HepG2 (cell line): ENCODE measurements around the gene GRK6. TPM values are rescaled to one million over a fixed set of nuclear protein-coding genes. Genes with fewer than 3 reads are reported as not detected.

Source experiments
- ATAC-seq: fragments of 200-7000 bp; cut with Tn5 transposase; 3 replicates; pipeline ENCODE4 v1.9.1; 2020; ENCODE audit warnings: mild to moderate bottlenecking, moderate library complexity
- BruUV-seq: library from RNA; stranded (reverse); fragments of 400-500 nt; replicated peaks from 2 replicates; lab custom pipeline; 2021; lab: Mats Ljungman, UMichigan
- CTCF ChIA-PET: fragments of 300-600 bp; formaldehyde crosslinking; extraction: SDS; loops from one replicate; lab custom pipeline; 2021; ENCODE audit warnings: low total read pairs, inconsistent platforms, low intra/inter-chr PET ratio; lab: Yijun Ruan, JAX
- POLR2A ChIA-PET: fragments of 350-600 bp; sonication (Branson Sonifier 250); formaldehyde crosslinking; loops from one replicate; lab custom pipeline; 2020; ENCODE audit warnings: antibody characterized with exemption, inconsistent platforms; lab: Yijun Ruan, JAX
- DNase-seq: peaks from one replicate; pipeline ENCODE4 v3.0.0-alpha.2; 2015; ENCODE audit warnings: low spot score
- FAIRE-seq: peaks from 3 replicates; lab custom pipeline; 2011; peaks lifted over from hg19 to GRCh38; lab: Jason Lieb, UNC
- H2AFZ ChIP-seq: one replicate; pipeline ENCODE4 v1.6.1; 2011; ENCODE audit warnings: low read length, inconsistent platforms
- H3K27ac ChIP-seq: fragments of 300-600 bp; 3 replicates; pipeline ENCODE4 v1.8.0; 2011; ENCODE audit warnings: mixed run types, mild to moderate bottlenecking, mixed read lengths, low read length, inconsistent platforms; ENCODE audit not compliant: insufficient read depth; ENCODE audit errors: extremely low read length
- H3K27me3 ChIP-seq, 2 experiments: fragments of 200-600 bp in 1 of 2; 2 replicates in 1 of 2; 3 replicates in 1 of 2; pipeline versions ENCODE4 v1.6.0 to v1.8.0; 2011; ENCODE audit warnings: low read length in 2 of 2, mild to moderate bottlenecking in 2 of 2, moderate library complexity in 2 of 2, inconsistent platforms in 1 of 2; ENCODE audit not compliant: insufficient read depth in 2 of 2, control insufficient read depth in 1 of 2
- H3K36me3 ChIP-seq, 2 experiments: fragments of 200-600 bp in 1 of 2; replicated peaks in 1 of 2; 2 replicates in 1 of 2; 3 replicates in 1 of 2; pipeline versions ENCODE4 v1.5.1 to v1.8.0; 2011; ENCODE audit warnings: low read length in 2 of 2, inconsistent platforms in 1 of 2; ENCODE audit not compliant: insufficient read depth in 2 of 2, control insufficient read depth in 1 of 2
- H3K4me1 ChIP-seq: 2 replicates; pipeline ENCODE4 v1.5.1; 2012; ENCODE audit warnings: low read length, inconsistent platforms; ENCODE audit not compliant: insufficient read depth
- H3K4me2 ChIP-seq: 2 replicates; pipeline ENCODE4 v1.6.0; 2011; ENCODE audit warnings: low read depth, low read length, inconsistent platforms
- H3K4me3 ChIP-seq, 3 experiments: fragments of 200-600 bp in 1 of 3; sonication (generic), shearing (Covaris generic) in 1 of 3; replicated peaks in 1 of 3; 2 replicates each; pipeline ENCODE4 v1.5.1; 2011 to 2016; ENCODE audit warnings: low read length in 3 of 3, inconsistent platforms in 2 of 3, low read depth in 2 of 3, mild to moderate bottlenecking in 2 of 3, control low read depth in 1 of 3, mixed read lengths in 1 of 3; ENCODE audit not compliant: insufficient read depth in 1 of 3
- H3K79me2 ChIP-seq: one replicate; pipeline ENCODE4 v1.6.1; 2011; ENCODE audit warnings: low read length, inconsistent platforms; ENCODE audit not compliant: insufficient read depth
- H3K9ac ChIP-seq: 2 replicates; pipeline ENCODE4 v1.6.0; 2011; ENCODE audit warnings: mild to moderate bottlenecking, low read depth, low read length, inconsistent platforms; ENCODE audit not compliant: insufficient read depth
- H3K9me3 ChIP-seq: 2 replicates; pipeline ENCODE4 v1.5.1; 2012; ENCODE audit warnings: mild to moderate bottlenecking, low read length
- H4K20me1 ChIP-seq: 2 replicates; pipeline ENCODE4 v1.6.0; 2011; ENCODE audit warnings: inconsistent platforms, mild to moderate bottlenecking, low read length, moderate library complexity; ENCODE audit not compliant: insufficient read depth
- CREB1 ChIP-seq, 2 experiments: fragments of 450-650 bp in 1 of 2; IDR thresholded peaks; 2 replicates each; pipeline ENCODE4 v1.6.1; 2016 to 2017; ENCODE audit warnings: control low read depth in 1 of 2, mild to moderate bottlenecking in 1 of 2, missing compliant biosample characterization in 1 of 2, missing genetic modification characterization in 1 of 2
- MAZ ChIP-seq, 2 experiments: sonication (generic) in 1 of 2; formaldehyde crosslinking in 1 of 2; IDR thresholded peaks; 2 replicates each; pipeline versions ENCODE4 v1.5.0 to v1.6.1; 2012 to 2020; ENCODE audit warnings: low read depth in 2 of 2, mild to moderate bottlenecking in 2 of 2, borderline replicate concordance in 1 of 2, improper control_type of control experiment in 1 of 2, low read length in 1 of 2, missing genetic modification reagents in 1 of 2, moderate library complexity in 1 of 2
- POLR2G ChIP-seq: fragments of 200-400 bp; formaldehyde crosslinking; IDR thresholded peaks from 2 replicates; pipeline ENCODE4 v1.6.1; 2018; ENCODE audit warnings: mild to moderate bottlenecking, low read depth, low read length, moderate library complexity
- RFX5 ChIP-seq: IDR thresholded peaks from 2 replicates; pipeline ENCODE4 v1.6.1; 2011; ENCODE audit warnings: low read depth, low read length, improper control_type of control experiment
- SMARCC2 ChIP-seq: fragments of 450-650 bp; IDR thresholded peaks from 2 replicates; pipeline ENCODE4 v1.6.1; 2017; ENCODE audit warnings: antibody characterized with exemption, mild to moderate bottlenecking
- SP5 ChIP-seq: IDR thresholded peaks from 2 replicates; pipeline ENCODE4 v1.6.1; 2016; ENCODE audit warnings: low read depth, borderline replicate concordance
- WGBS: methylation state at CpG from one replicate; pipeline ENCODE4 v1.1.6; 2017; ENCODE audit warnings: low lambda C conversion rate; 5-methylcytosine and 5-hydroxymethylcytosine counted together
- in situ Hi-C: cut with HindIII; loops from 2 replicates; pipeline ENCODE4 v1.10.0; 2017; ENCODE audit warnings: low pct_unique_long_range_greater_than_20kb; ENCODE audit not compliant: extremely low pct_ligation_motif_present
- intact Hi-C: fragments of 100-400 bp; cut with micrococcal nuclease; formaldehyde crosslinking; loops from one replicate; pipeline ENCODE4 v1.10.0; 2022; ENCODE audit not compliant: unreplicated experiment
- polyA plus RNA-seq, 8 experiments: library from polyadenylated mRNA; depleted of rRNA in 3 of 8; stranded (reverse) in 7 of 8; unstranded in 1 of 8; fragments of >200 nt; fragmentation: Illumina TruSeq in 4 of 8; extraction: Trizol in 4 of 8; gene quantifications; 2 replicates each; pipeline versions ENCODE4 v1.2.1 to v1.2.3, GENCODE V29; 2011 to 2016; ENCODE audit warnings: low read depth in 4 of 8, missing spikeins in 1 of 8, mixed read lengths in 1 of 8; ENCODE audit not compliant: insufficient read depth in 1 of 8
- total RNA-seq, 5 experiments: library from RNA; depleted of rRNA; stranded (reverse); fragments of >200 nt; fragmentation: Illumina TruSeq; extraction: Trizol; gene quantifications; 2 replicates each; pipeline ENCODE4 v1.2.3, GENCODE V29; 2016; ENCODE audit warnings: low read depth in 1 of 5
- TF ChIP-seq, protein P1 (sequence below): sonication (generic); formaldehyde crosslinking; conservative IDR thresholded peaks from 2 replicates; pipeline ENCODE4 v1.4.0; 2020; ENCODE audit warnings: mild to moderate bottlenecking, missing genetic modification reagents, moderate library complexity
- TF ChIP-seq, protein P2 (sequence below): sonication (generic); formaldehyde crosslinking; IDR thresholded peaks from 2 replicates; pipeline ENCODE4 v1.4.0; 2020; ENCODE audit warnings: mild to moderate bottlenecking, missing genetic modification reagents, borderline replicate concordance

GRK6 gene
- total and polyA plus RNA-seq, 2 of the 13 experiments (the other 11 are each of a cell fraction or from before 2014, with no cell fraction given), result 13.2 to 19.9 TPM

DNA sequence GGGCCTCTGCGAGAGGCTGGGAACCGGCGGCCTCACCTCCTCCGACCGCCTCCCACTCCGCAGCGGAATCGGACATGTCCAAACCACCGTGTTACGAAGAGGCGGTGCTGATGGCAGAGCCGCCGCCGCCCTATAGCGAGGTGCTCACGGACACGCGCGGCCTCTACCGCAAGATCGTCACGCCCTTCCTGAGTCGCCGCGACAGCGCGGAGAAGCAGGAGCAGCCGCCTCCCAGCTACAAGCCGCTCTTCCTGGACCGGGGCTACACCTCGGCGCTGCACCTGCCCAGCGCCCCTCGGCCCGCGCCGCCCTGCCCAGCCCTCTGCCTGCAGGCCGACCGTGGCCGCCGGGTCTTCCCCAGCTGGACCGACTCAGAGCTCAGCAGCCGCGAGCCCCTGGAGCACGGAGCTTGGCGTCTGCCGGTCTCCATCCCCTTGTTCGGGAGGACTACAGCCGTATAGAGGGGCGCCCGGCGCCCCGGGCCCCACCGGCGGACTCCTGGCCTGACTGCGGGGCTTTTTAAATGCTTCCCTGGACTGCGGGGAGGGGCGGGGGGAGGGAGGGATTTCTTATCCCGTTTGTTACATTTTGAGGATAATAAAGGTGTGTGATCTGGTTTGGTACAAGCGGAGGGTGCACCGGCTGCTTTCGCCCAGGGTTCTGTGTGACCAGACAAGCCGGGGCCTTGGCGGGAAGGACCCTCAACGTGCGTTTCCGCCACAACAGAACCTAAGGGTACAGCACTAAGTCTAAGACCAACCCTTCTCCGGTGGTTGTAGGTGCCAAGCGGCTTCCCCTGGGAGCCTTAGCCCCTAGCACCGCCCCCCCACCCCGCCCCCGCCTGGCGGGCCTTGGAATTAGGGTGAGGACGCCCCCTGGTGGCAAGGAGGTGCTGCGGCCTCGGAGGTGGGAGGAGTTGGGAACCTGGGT lies 29.4 kb downstream of the GRK6 start (continued):
- TF ChIP-seq RFX5, result no peak

DNA sequence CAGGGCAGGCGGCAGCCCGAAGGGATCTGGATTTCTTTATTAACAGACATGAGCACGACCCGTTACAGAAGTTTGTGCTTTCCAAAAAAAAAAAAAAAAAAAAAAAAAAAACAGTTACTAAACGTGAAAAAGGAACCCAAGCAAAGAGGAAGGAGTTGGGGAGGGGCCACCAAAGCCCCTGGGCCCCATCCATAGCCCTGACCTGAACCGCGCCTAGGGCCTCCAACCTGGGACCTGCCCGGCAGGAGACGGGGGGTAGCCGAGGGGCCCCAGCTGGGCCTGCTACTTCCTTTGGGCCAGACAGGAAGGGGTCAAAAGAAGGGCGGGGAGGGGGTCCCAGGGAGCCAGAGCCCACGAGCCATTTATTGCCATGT lies 30.1 kb downstream of the GRK6 start:
- ATAC-seq (no peak), FAIRE-seq (no peak), DNase-seq (no peak)
- Histone ChIP-seq H3K79me2 (peaks cover 5% of the 10 kb centered on the region), H3K4me1 (peaks cover 29% of the 10 kb centered on the region), H3K4me3 (no peak overlapping the region), H3K9ac (no peak overlapping the region), H3K4me2 (no peak overlapping the region), H3K27me3 (no peaks in the 10 kb centered on the region; a peak in 1 of 5 replicates), H2AFZ (no peak overlapping the region), H3K27ac (no peak overlapping the region), H3K9me3 (no peaks in the 10 kb centered on the region), H3K36me3 (peaks cover 0 to 7% of the 10 kb centered on the region in 2 experiments; a peak in 2 of 5 replicates), H4K20me1 (peaks cover 12% of the 10 kb centered on the region; the same call in 1 of the 2 replicates)
- TF ChIP-seq MAZ (IDR thresholded peaks at IDR 0.05; ENCODE audit: borderline replicate concordance, low read depth, low read length) (0 out of 2 replicates have a peak, but pooled peaks have one; percentile 0), MAZ (CRISPR knock-in tag; IDR thresholded peaks at IDR 0.05; ENCODE audit: low read depth) (no peak), POLR2G (0 out of 2 replicates have a peak, but pooled peaks have one; percentile 3), SMARCC2 (no peak), SP5 (CRISPR knock-in tag) (no peak), CREB1 (IDR thresholded peaks at IDR 0.05) (no peak), CREB1 (CRISPR knock-in tag; IDR thresholded peaks at IDR 0.05) (peak; percentile 35; the same call in 1 of the 2 replicates)
- TF ChIP-seq, protein P1, sequence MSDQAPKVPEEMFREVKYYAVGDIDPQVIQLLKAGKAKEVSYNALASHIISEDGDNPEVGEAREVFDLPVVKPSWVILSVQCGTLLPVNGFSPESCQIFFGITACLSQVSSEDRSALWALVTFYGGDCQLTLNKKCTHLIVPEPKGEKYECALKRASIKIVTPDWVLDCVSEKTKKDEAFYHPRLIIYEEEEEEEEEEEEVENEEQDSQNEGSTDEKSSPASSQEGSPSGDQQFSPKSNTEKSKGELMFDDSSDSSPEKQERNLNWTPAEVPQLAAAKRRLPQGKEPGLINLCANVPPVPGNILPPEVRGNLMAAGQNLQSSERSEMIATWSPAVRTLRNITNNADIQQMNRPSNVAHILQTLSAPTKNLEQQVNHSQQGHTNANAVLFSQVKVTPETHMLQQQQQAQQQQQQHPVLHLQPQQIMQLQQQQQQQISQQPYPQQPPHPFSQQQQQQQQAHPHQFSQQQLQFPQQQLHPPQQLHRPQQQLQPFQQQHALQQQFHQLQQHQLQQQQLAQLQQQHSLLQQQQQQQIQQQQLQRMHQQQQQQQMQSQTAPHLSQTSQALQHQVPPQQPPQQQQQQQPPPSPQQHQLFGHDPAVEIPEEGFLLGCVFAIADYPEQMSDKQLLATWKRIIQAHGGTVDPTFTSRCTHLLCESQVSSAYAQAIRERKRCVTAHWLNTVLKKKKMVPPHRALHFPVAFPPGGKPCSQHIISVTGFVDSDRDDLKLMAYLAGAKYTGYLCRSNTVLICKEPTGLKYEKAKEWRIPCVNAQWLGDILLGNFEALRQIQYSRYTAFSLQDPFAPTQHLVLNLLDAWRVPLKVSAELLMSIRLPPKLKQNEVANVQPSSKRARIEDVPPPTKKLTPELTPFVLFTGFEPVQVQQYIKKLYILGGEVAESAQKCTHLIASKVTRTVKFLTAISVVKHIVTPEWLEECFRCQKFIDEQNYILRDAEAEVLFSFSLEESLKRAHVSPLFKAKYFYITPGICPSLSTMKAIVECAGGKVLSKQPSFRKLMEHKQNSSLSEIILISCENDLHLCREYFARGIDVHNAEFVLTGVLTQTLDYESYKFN (CRISPR knock-in tag), result no peak
- TF ChIP-seq, protein P2, sequence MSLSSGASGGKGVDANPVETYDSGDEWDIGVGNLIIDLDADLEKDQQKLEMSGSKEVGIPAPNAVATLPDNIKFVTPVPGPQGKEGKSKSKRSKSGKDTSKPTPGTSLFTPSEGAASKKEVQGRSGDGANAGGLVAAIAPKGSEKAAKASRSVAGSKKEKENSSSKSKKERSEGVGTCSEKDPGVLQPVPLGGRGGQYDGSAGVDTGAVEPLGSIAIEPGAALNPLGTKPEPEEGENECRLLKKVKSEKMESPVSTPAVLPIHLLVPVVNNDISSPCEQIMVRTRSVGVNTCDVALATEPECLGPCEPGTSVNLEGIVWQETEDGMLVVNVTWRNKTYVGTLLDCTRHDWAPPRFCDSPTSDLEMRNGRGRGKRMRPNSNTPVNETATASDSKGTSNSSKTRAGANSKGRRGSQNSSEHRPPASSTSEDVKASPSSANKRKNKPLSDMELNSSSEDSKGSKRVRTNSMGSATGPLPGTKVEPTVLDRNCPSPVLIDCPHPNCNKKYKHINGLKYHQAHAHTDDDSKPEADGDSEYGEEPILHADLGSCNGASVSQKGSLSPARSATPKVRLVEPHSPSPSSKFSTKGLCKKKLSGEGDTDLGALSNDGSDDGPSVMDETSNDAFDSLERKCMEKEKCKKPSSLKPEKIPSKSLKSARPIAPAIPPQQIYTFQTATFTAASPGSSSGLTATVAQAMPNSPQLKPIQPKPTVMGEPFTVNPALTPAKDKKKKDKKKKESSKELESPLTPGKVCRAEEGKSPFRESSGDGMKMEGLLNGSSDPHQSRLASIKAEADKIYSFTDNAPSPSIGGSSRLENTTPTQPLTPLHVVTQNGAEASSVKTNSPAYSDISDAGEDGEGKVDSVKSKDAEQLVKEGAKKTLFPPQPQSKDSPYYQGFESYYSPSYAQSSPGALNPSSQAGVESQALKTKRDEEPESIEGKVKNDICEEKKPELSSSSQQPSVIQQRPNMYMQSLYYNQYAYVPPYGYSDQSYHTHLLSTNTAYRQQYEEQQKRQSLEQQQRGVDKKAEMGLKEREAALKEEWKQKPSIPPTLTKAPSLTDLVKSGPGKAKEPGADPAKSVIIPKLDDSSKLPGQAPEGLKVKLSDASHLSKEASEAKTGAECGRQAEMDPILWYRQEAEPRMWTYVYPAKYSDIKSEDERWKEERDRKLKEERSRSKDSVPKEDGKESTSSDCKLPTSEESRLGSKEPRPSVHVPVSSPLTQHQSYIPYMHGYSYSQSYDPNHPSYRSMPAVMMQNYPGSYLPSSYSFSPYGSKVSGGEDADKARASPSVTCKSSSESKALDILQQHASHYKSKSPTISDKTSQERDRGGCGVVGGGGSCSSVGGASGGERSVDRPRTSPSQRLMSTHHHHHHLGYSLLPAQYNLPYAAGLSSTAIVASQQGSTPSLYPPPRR, result no peak
- POLR2A ChIA-PET, result interaction anchor here (1.2 to 2.8 kb wide), 2 partner anchors 30 to 78 kb away, joined by 17 to 24 read pairs; partner anchors contain the start of gene GRK6
- BruUV-seq, result no TSS peak
- intact Hi-C loops (loop anchor here (2.0 kb wide), 2 partner anchors 40 to 86 kb away; partner anchors contain the start of gene PDLIM7), in situ Hi-C loops (loop anchor here (5.0 to 25.0 kb wide), 2 partner anchors 69 to 344 kb away; no protein-coding TSS in a partner anchor)
- WGBS, result 40% methylated on average over 12 of the region's 12 CpGs
- CTCF ChIA-PET, result interaction anchor here (1.7 to 4.8 kb wide), 6 partner anchors 9 to 138 kb away, joined by 4 to 54 read pairs (median 10); no protein-coding TSS in a partner anchor
